ENCODE measurements around the gene VAPA. TPM values are rescaled to one million over a fixed set of nuclear protein-coding genes. Genes with fewer than 3 reads are reported as not detected.

The VAPA gene
- total and polyA plus RNA-seq, 9 of the 15 experiments (the other 6 are each of a cell fraction or from before 2014, with no cell fraction given), result 219 to 902 (median 526) TPM

- TF ChIP-seq FOXA3 (CRISPR knock-in tag; conservative IDR thresholded peaks at IDR 0.05 in 1 of 2, IDR thresholded peaks at IDR 0.05 in 1 of 2), result peak; percentile 45 to 74; a peak in 3 of 4 replicates
- no peak for TF ChIP-seq USF1 (CRISPR knock-in tag; IDR thresholded peaks at IDR 0.05)
- peak in 1 of 2 experiments; percentile 69; a peak in 1 of 4 replicates for TF ChIP-seq RCOR1 (IDR thresholded peaks at IDR 0.05; ENCODE audit: borderline replicate concordance in 1 of 2, low read depth in 2 of 2, low read length in 2 of 2)
- no peak for TF ChIP-seq HBP1 (CRISPR knock-in tag; IDR thresholded peaks at IDR 0.05)
- TF ChIP-seq SMAD4 (CRISPR knock-in tag; conservative IDR thresholded peaks at IDR 0.05), result peak; percentile 72
- no peak for TF ChIP-seq SAP30 (IDR thresholded peaks at IDR 0.05; ENCODE audit: borderline replicate concordance, insufficient read depth, low read depth, low read length, poor library complexity, severe bottlenecking)
- TF ChIP-seq DPF2 (IDR thresholded peaks at IDR 0.05), result peak; percentile 98
- peak; percentile 77; the same call in 1 of the 2 replicates for TF ChIP-seq GATAD2A (IDR thresholded peaks at IDR 0.05)
- no peak for TF ChIP-seq AFF4 (CRISPR knock-in tag; IDR thresholded peaks at IDR 0.05)
- TF ChIP-seq SP2 (IDR thresholded peaks at IDR 0.05; ENCODE audit: extremely low read depth, low read depth, low read length, poor library complexity, severe bottlenecking), result no peak
- TF ChIP-seq CHAMP1 (IDR thresholded peaks at IDR 0.05), result peak; percentile 85
- TF ChIP-seq ZFX (CRISPR knock-in tag; IDR thresholded peaks at IDR 0.05), result no peak
- TF ChIP-seq BACH1 (tag; IDR thresholded peaks at IDR 0.05), result no peak
- TF ChIP-seq ZBTB43 (CRISPR knock-in tag; IDR thresholded peaks at IDR 0.05), result no peak
- TF ChIP-seq HMGN3 (IDR thresholded peaks at IDR 0.05; ENCODE audit: borderline replicate concordance, extremely low read depth, insufficient read length, low read depth, low read length), result peak; percentile 32
- no peak for TF ChIP-seq CHD1 (IDR thresholded peaks at IDR 0.05; ENCODE audit: low read length)
Measured at GRCh38 chr18:9952633-9953416, 39.0 kb downstream of the VAPA start (continued).
